Glutamatergic neuron (in vitro differentiated cells): ENCODE data around the gene RAD52. TPM values are rescaled to one million over a fixed set of nuclear protein-coding genes. Genes with fewer than 3 reads are reported as not detected.

ENCODE experiments used
- DNase-seq: peaks from one replicate; pipeline ENCODE4 v3.0.0; 2022
- H3K27ac Mint-ChIP-seq: one replicate; pipeline ENCODE4 v1.8.0; 2020; ENCODE audit warnings: mild to moderate bottlenecking, mixed read lengths, inconsistent platforms; ENCODE audit not compliant: unreplicated experiment
- H3K27me3 Mint-ChIP-seq: one replicate; pipeline ENCODE4 v1.8.0; 2020; ENCODE audit warnings: mild to moderate bottlenecking, moderate library complexity, mixed read lengths, inconsistent platforms; ENCODE audit not compliant: unreplicated experiment
- H3K36me3 Mint-ChIP-seq: one replicate; pipeline ENCODE4 v1.8.0; 2020; ENCODE audit warnings: mild to moderate bottlenecking, mixed read lengths, inconsistent platforms; ENCODE audit not compliant: unreplicated experiment
- H3K4me1 Mint-ChIP-seq: one replicate; pipeline ENCODE4 v1.8.0; 2020; ENCODE audit warnings: mild to moderate bottlenecking, low read depth, mixed read lengths, inconsistent platforms; ENCODE audit not compliant: unreplicated experiment
- H3K4me3 Mint-ChIP-seq: one replicate; pipeline ENCODE4 v1.8.0; 2020; ENCODE audit warnings: mild to moderate bottlenecking, mixed read lengths, inconsistent platforms; ENCODE audit not compliant: unreplicated experiment
- H3K9me3 Mint-ChIP-seq: one replicate; pipeline ENCODE4 v1.8.0; 2020; ENCODE audit warnings: mild to moderate bottlenecking, moderate library complexity, mixed read lengths, inconsistent platforms; ENCODE audit not compliant: unreplicated experiment
- total RNA-seq: library from RNA; stranded (reverse); fragmentation: NEBNext Ultra II Directional; extraction: Animal tissue kit (Norgen Biotek cat#: 25700); gene quantifications from one replicate; pipeline ENCODE4 v1.2.1, GENCODE V29; 2021; ENCODE audit not compliant: unreplicated experiment
- TF ChIP-seq, protein P1 (sequence below): fragments of 200-600 bp; sonication (generic); IDR thresholded peaks from one replicate; pipeline ENCODE4 v1.5.0; 2021; ENCODE audit not compliant: partially characterized antibody, unreplicated experiment

The RAD52 gene
- total RNA-seq, 1 donor from 2014 or later: 16.5 TPM

DNA sequence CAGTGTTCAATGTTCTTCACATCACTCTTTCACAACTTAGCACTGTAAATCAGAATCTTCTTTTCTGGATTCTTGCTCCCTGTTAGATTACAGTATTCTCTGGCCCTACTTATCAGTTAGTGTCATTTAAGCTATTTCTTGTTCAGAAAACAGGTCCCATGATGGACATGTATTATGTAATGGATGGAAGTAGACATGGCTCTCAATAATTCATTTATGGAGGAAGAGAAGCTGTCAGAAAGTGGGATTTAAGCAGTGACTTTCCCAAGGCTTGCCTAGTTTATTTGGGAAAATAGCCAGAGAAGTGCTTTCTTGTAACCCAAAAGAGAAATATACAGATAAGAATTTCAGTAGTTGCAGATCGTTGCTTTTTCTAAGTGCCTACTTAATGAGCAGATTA is 43.2 kb upstream of the RAD52 start:
- H3K9me3 Mint-ChIP-seq: peaks cover 15% of the 10 kb centered on the region
- peak overlapping the region; percentile 98 for H3K4me3 Mint-ChIP-seq
- no peaks in the 10 kb centered on the region for H3K36me3 Mint-ChIP-seq
- no peak for DNase-seq
- TF ChIP-seq, protein P1, sequence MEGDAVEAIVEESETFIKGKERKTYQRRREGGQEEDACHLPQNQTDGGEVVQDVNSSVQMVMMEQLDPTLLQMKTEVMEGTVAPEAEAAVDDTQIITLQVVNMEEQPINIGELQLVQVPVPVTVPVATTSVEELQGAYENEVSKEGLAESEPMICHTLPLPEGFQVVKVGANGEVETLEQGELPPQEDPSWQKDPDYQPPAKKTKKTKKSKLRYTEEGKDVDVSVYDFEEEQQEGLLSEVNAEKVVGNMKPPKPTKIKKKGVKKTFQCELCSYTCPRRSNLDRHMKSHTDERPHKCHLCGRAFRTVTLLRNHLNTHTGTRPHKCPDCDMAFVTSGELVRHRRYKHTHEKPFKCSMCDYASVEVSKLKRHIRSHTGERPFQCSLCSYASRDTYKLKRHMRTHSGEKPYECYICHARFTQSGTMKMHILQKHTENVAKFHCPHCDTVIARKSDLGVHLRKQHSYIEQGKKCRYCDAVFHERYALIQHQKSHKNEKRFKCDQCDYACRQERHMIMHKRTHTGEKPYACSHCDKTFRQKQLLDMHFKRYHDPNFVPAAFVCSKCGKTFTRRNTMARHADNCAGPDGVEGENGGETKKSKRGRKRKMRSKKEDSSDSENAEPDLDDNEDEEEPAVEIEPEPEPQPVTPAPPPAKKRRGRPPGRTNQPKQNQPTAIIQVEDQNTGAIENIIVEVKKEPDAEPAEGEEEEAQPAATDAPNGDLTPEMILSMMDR: no peak
- H3K4me1 Mint-ChIP-seq: peaks cover 28% of the 10 kb centered on the region
- peaks cover 17% of the 10 kb centered on the region for H3K27me3 Mint-ChIP-seq
- no peak overlapping the region for H3K27ac Mint-ChIP-seq

DNA sequence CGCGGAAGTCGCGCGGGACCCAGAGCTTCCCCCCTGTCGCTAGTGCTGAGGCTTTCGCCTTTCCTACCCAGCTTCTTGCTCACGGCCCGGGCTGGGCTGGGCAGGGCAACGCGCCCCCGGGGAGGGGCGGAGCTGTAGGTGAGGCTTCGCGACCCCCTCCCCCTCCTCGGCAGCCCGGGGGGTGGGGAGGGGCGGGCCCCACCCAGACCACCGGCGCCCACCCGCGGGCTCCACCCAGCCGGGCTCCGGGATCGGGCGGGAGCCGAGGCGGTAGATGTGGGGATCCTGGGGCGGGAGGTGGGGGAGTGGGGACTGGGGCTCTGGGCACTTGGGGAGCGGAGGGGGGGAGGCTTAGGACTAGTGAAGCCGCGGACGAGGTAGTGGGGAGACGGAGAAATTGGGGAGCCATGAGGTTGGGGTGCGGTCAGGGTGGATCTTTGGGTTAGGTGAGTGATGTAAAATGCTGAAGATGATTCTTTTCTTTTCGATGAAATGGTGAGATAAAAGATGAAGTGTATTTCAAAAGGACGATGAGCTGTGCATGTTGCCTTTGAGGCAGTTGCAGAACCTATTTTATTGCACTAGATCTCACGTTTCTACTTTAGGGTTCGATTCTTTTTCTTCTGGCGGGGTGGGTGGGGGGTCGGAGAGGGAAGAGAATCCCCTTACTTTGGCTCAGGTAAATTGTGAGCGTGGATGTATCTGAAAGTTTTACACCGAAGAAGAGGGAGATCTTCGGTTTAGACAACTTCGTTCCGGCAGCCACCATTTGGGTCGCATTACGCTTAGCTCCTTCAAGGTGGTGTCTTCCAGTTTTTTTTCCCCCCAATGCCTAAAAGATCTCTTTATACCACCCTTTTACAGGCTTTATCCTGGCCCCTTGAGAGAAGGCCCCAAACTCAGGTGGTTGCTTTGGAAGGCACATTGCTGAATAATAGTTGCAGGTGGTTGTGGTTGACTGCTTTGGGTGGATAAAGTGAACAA is 42.1 kb upstream of the RAD52 start:
- Mint-ChIP-seq H3K9me3 (peaks cover 15% of the 10 kb centered on the region), H3K4me1 (peaks cover 27% of the 10 kb centered on the region), H3K4me3 (peak overlapping the region; percentile 98), H3K27me3 (peaks cover 17% of the 10 kb centered on the region), H3K27ac (peak overlapping the region; percentile 84), H3K36me3 (no peaks in the 10 kb centered on the region)
- TF ChIP-seq, protein P1: no peak
- no peak for DNase-seq

DNA sequence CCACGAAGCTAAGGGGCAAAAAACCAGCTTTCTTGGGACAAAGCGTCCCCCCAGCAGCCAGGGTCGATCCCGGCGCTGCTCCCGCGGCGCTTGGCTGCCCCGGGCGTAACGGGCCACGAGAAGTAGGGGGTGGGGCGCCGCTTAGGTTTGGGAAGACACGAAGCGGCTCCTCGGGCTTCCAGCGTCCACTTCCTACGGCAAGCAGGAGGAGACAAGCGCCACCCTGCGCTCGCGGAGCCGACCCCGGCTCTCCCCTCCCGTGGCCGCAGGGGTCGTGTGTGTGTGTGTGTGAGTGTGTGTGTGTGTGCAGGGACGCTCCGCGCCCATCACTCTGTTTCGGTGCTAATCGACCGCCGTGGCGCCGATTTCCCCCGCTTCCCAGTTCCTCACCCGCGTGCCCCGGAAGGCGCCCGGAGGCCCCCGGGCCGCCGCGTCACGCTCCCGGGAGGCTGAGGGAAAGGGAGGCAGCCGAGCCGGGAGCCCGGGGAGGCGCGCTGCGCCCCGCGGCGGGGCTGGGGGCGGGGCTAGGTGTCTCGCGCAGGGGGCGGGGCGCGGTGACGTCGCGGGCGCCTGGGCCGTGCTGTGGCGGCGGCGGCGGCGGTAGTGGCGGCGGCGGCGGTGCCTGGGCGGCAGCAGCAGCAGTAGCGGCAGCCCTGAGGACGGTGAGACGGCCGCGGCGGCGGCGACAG is 41.3 kb upstream of the RAD52 start, which contains the start of gene ERC1:
TSS of gene ERC1 (plus strand) at position 563 of the 689 bp plus-strand sequence. CDS start 36,681 bp downstream, outside the sequence.
- Mint-ChIP-seq H3K9me3 (peaks cover 15% of the 10 kb centered on the region), H3K36me3 (no peaks in the 10 kb centered on the region), H3K4me3 (peak within 1 kb of the TSS; percentile 98), H3K27me3 (peaks cover 16% of the 10 kb centered on the region), H3K4me1 (peaks cover 27% of the 10 kb centered on the region), H3K27ac (peak within 1 kb of the TSS; percentile 99)
- peak; percentile 91 for DNase-seq
- TF ChIP-seq, protein P1: no peak

DNA sequence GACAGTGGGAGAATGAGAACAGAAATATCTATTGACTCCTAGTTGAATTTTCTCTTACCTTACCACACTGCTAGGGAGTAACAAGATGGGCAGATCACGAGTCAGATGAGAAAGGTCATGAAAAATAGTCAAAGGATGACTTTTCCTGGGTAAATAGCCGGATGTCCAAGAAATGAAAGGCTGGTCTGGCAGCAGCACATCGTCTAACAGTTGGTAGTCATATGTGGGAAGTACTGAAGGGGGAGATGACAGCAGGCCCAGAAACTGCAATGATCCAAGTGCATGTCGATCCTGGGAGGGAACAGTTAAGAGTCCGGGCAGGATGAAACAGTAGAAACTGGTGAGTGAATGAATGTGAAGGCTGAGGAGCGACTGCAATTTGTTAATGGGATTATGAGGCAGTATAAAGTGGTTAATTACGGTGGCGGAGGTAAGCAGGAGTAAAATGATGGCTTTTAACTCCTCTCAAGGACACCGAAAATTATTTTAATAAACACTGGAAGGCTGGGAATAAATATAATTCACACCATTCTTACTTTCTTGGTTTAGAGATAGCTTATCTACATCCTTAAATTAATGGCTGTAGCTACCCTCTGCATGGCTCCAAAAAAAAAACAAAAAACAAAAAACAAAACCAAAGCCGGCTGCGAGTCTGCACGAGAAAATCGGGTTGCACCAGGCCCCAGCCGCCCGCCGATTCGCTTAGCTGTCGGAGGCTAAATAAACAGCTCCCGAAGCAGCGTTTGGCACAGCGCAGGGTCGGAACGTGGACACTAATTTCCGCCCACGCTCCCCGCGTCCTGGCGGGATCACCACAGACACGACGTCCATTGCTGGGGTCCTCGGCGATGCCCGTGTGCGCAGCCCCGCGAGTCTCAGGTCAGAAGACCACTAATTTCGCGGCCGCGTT is 40.5 kb upstream of the RAD52 start:
- no peaks in the 10 kb centered on the region for H3K36me3 Mint-ChIP-seq
- H3K27me3 Mint-ChIP-seq: peaks cover 11% of the 10 kb centered on the region
- peak overlapping the region; percentile 98 for H3K4me3 Mint-ChIP-seq
- DNase-seq: peak; percentile 59
- TF ChIP-seq, protein P1: no peak
- peaks cover 22% of the 10 kb centered on the region for H3K4me1 Mint-ChIP-seq
- H3K27ac Mint-ChIP-seq: peak overlapping the region; percentile 99
- peaks cover 15% of the 10 kb centered on the region for H3K9me3 Mint-ChIP-seq
